Stromal cell of bone marrow (primary cell): ENCODE measurements around the gene MTHFD1L.

Experiments
- DNase-seq: peaks from one replicate; pipeline ENCODE4 v3.0.0-alpha.2; 2012; ENCODE audit warnings: low read depth

The MTHFD1L gene

DNA sequence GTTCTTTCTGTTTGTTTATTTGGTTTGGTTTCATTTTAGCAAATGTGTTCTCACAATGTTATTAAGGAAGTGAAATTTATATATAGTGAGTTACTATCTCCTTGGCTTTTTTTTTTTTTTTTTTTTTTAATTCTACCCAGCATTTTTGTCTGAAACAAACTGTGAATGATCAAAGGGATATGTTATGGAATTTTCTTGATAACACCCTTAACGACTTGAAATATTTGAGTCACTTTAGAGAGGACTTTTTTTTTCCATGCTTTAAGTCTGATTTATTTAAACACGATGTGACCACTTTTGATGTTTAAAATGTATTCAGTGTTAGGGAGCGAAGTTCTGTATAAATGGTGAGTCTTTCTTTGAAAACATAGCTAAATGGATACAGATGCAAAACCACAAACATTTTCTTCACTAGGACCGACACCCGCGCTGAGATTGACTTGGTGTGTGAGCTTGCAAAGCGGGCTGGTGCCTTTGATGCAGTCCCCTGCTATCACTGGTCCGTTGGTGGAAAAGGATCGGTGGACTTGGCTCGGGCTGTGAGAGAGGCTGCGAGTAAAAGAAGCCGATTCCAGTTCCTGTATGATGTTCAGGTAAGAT lies 149.7 kb downstream of the MTHFD1L start:
- no peak for DNase-seq

DNA sequence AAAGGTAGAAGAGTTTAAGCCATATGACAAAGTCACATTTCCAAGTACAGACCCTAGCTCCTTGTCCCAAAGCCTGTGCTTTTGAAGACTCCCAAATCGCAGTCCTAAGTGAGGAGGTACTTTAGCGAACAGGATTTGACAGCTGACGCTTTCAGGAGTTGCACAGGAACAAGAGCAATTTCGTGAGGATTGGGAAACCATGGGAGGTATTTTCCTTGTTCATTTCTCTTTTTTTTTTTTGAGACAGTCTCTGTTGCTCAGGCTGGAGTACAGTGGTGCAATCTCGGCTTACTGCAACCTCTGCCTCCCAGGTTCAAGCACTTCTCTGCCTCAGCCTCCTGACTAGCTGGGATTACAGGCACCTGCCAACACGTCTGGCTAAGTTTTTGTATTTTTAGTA lies 150.6 kb downstream of the MTHFD1L start:
- no peak for DNase-seq

DNA sequence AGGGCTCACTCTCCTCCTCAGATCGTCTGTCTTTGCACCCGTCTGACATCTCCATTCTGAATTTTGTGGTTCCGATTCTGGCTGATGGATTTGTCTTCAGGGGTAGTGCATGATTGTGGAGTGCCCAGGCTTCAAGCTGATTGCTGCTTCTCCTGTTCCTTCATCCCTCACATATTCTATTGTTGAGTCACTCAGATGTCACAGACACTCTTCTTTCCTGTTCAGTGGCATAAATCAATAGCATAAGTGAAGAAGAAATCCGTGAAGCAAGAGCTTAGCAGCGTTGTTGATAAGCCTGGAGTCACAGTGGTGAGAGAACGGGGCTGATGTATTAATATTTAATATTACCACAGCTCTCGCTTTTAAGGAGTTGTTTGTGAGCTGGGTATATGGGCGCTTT lies 152.5 kb downstream of the MTHFD1L start:
- DNase-seq: no peak

DNA sequence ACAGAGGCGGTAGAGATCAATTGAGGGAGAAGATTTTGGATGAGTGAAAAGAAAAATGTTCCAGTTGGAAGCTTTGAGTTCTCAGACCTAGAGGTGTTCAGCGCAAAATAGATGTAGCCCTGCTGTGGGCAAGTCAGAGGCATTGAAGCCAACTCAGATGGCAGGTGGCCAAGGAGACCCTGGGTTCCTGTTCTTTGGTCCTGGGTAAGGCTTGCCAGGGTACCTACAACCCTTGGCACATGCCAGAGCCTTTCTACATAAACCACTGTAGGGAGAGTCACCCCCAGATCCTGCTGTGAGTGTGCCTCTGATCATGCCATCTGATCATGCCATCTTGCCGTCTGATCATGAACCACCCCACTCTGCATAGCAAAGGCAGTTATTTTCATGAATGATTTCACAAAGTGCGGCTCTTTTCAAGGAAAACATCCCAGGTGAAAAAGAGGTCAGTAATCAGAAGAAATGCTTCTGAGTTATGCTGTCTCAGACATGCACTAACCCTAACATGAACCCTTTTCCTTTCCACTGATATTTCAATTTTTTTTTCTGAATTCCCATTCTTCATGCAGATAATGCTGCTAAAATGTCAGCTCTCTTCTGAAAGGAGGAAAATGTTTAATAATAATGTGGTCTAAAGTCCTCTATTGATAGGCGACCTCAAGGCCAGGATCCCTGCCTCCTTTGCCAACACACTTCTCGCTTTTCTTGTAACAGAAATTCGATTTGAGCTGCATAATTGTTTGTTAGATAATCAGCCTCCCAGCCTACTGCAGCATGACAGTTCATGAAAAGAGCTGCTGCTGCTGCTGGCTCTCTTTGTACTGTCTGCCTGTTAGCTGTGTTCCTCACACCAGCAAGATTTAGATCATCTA lies 153.6 kb downstream of the MTHFD1L start:
- no peak for DNase-seq

DNA sequence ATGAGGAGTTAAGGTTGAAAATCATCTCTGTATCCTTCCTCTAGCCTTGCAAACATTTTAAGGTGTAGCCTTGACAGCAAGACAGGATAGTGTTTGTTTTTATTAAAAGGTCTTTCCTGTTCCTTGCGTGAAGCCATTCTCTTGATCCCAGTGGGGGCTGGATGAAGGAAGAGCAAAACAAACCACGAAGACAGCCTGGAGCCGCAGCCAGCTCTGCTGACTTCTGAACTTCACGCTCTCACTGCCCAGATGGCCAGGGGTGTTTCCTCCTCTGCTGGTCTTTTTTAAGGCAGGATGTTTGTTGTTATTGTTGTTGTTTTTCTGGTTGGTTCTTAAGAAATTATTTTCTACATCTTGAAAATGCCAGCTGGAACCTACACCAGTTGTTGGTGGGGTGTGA lies 156.4 kb downstream of the MTHFD1L start:
- DNase-seq: no peak

DNA sequence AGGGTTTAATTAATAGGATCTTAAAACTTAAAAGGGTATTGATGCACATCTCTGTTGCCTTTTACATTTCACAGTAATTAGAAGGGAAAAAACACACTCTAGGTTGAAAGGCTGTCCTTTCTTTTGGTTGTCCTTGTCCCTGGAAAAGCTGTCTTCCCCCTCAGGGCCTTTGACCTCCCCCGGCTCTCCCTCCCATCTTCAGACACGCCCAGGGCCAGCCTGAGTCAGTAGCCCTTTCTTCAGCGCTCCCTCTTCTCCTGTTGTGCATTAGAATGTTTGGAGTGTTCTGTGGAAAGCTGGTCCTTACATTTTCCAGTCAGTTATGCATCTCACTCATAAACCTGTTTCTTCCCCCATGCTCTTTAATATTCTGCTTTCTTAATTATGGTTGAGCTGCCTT lies 157.0 kb downstream of the MTHFD1L start:
- no peak for DNase-seq

DNA sequence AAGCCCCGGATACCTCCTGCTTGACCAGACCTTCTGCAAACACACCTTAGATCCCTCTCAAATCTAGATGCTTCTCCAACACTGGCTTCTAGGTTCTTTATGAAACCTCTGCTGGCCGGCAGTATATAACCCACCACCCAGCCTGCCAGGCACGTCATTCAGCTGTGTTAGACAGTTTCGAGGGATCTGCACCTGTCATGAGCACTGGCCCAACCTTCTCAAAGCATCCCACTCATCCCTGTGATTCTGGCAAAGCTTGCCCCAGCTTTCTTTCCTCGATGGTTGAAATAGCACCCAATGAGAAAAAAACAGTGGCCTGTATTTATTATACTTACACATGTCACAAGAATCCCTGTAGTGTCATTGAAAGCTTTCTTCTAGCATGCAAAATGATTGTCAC lies 157.8 kb downstream of the MTHFD1L start:
- no peak for DNase-seq

DNA sequence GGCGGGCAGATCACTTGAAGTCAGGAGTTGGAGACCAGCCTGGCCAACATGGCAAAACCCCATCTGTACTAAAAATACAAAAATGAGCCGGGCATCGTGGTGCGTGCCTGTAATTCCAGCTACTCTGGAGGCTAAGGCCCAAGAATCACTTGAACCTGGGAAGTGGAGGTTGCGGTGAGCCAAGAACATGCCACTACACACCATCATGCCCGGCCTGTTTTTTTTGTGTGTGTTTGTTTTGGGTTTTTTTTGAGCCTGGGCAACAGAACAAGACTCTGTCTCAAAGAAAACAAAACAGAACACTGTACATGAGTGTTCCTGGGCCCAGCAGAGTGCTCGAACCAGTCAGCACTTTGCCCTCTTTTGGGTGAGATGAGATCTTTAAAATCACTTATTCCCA lies 159.1 kb downstream of the MTHFD1L start:
- DNase-seq: no peak

DNA sequence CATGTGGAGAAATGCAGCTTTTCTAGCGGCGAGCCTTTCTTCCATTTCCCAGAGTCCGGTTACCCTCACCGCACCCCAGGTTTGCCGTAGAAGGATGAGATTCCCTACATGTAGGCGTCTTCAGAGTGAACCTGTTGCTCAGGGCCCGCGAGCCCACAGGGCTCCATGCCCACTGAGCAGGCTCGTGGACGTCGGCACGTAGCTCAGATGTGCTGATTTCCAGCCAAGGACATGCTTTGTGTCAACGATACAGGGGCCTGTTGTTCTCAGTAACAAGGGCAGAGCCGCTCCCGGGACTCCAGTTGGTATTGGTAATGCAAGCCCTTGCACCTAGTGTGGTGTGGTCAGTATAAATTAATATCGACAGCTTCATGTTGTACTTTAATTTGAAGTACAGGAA lies 159.6 kb downstream of the MTHFD1L start:
- DNase-seq: no peak

DNA sequence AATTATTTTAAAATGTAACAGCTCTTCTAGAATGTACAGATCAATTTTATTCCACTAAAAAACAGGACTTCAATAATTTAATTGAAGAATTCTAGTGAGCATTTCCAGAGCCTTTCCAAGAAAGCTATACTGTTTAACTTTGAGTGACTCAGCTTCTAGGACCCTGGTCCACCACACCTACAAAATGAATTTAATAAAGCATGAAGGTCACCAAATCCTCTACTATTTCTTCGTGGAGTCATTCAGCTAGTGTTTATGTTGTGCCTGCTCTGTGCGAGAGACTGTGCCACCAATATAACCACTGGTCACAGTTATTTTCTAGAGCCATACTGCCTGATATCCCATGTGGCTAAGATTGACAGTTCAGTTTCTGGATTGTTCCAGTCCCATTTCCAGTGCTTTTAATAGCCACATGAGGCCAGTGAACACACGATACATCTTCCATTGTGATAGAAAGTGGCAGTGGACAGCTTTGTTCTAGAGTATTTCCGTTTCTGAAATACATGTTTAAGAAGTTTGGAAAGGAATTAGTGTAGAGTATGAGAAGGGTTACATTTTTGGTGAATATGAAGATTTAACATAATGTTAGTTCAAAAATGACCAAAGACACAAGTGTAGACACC lies 160.7 kb downstream of the MTHFD1L start:
- no peak for DNase-seq

DNA sequence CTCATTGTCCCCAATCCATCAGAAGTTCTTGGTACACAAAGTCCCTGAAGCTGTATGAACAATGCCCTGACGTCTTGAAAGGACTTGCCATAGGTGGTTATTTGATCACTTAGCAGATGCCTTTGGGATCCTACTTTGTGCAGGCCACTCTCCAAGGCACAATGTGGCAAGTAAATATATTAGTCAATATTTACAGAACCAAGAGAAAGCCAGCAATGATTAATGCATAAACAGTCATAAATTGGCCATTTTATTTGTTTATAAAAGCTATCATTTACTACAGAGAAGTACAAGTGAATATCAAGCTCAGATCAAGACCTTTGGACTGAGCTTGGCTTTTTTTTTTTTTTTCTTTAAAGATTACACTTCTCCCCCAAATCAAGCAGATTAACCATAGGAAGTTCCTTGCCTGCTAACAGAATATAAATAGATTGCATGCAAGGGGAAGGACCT lies 161.8 kb downstream of the MTHFD1L start:
- no peak for DNase-seq

DNA sequence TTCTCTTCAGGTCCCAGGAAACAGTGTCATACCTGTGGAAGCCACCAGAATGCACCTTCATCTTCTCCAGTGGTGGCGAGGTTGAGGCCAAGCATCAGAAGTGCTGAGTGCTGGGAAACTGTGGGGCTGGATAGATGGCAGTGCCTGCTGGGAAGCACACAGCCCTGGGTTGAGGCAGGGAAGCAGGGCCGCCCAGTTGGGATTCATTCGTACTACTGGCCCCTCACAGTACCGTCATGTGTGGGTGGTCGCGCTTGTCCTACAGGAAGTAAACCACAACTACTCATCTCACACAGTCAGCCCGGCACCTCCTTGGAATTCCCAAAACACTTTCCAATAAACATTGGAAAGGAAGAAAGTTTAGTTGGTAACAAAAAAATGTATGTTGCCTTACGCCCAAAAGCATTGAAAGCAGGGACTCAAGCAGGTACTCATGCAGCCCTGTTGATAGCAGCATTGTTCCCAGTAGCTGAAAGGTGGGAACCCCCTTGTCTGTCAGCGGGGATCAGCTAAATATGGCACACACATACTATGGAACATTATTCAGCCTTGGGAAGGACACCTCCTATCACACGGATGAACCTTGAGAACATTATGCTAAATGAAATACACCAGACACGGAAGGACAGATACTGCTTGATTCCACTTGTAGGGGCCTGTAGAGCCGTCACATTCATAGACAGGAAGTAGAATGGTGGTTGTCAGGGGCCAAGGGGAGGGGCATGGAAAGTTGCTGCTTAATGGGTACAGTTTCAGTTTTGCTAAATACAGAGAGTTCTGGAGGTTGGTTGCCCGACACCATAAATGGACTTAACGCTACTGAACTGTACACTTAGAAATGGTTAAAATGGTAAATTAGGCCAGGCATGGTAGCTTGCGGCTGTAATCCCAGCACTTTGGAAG lies 162.7 kb downstream of the MTHFD1L start:
- DNase-seq: no peak

DNA sequence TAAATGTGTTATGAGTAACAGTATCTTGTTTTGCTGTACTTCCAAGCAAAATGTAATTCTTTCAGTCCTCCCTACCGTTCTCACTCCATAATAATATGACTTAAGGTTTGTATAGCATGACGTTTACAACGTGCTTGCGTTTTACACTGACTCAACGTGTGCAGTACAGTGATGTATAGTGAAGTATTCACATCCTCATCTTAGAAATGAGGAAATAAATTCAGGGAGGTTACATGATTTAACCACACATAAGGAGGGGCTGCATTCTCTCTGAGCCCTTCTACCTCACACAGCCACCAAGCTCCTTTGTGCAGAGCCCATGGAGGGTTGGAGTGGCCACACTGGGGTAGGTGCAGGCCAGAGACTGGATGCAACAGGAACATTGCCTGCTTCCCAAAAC lies 164.5 kb downstream of the MTHFD1L start:
- DNase-seq: no peak

DNA sequence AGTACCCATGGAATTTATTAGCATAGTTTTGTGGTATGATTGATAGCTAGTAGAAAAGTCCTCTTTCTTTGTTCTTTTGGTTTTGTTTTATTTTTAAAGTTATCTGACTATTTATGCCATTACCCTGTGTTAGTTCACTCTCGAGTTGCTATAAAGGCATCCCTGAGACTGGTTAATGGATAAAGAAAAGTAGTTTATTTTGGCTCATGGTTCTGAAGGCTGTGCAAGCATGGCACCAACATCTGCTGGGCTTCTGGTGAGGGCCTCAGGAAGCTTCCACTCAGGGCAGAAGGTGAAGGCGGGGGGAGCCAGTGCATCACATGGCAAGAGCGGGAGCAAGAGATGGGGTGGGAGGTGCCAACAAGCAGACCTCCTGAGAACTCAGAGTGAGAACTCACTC lies 166.5 kb downstream of the MTHFD1L start:
- DNase-seq: no peak

DNA sequence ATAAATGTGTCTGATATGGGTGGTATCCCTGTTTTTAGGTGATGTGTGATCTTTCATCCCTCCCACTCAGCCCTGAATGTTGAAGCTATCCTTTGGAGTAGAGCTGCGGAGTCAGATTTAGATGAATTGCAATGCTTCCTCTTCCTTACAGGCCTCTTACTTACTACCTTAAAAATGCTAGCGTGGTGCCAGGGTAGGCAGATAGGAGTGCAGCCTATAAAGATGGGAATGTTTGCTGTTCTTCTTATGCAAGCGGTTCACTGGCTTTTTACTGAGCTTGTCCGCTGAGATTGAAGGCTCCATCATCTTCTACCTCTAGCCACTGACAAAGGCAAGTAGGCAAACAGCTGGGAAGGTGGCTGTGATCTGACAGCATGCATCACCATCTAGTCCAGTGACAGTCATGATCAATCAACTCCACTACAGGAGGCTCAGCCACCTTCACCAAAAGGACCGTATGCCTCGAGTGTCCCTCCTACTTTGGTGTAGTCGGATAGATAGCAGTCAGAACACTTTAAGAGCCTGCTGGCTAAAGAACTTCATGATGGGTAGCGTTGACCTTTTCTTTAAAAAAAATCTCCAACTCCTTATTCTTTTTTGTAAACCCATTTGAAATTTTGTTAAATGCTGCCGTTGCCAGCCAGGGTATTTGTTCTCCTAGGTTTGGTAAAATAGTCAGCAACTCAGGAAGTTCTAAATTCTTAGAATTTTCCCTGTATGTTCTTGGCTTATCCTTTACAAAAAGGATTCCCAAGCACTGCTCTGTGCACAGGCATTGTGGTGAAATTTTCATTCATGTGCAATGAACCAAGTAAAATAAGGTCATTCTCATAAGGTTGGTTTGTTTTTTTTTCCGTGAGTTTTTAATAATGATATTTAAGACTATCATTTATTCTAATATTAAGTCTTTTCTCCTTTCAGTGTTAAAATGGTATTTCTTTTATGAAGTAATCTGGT lies 169.6 kb downstream of the MTHFD1L start:
- DNase-seq: no peak

DNA sequence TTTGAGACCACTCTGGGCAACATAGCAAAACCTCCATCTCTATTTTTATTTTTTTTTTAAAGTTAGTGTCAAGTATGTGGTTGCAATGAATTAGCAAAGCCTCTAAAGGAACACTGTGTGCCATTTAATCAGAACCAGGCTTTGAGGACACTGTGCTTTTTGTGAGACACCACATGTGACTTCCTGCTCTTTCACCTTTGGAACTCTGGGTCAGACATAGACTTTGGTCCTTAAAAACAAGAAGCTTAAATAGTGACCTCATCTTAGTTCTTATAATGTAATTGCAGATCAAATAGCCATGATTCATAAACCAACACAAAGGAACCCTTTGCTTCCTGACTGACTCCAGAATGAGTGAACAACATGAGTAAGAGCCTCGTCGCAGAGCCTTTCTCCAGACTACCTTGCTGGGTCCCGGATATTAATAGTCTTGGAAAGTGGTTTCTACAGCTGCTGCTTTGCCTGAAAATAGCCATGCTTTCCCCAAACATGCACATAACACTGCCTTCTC lies 170.8 kb downstream of the MTHFD1L start:
- peak; percentile 90 for DNase-seq

DNA sequence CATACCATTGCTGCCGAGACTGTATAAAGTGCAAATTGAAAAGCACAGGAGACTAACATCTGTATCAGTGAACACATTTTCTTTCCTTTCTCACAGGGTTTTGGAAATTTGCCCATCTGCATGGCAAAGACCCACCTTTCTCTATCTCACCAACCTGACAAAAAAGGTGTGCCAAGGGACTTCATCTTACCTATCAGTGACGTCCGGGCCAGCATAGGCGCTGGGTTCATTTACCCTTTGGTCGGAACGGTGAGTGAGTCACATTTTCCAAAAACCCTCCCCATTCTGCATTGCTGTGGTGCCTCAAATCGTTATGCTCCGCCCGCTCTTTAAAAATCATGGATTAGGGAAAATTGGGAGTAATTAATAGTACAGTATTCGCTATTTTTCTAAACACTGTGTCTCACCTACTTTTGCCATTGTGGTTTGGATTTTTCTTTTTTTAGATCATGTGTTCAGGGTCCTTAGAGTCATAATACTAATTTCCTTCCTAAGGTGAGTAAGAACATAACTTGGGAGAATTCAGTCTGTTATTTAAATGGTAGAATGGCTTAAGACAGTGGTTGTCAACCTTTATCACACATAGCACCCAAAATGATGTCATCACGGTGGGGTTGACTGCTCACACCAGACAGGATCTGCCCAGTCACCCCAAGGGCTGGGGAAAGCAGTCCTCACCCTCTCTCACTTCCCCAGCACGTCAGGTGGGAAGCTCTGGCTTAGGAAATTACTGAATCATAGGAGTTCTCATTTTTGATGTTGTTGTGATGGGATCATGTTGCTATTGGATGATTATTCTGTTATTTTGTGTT lies 171.6 kb downstream of the MTHFD1L start:
- DNase-seq: no peak

DNA sequence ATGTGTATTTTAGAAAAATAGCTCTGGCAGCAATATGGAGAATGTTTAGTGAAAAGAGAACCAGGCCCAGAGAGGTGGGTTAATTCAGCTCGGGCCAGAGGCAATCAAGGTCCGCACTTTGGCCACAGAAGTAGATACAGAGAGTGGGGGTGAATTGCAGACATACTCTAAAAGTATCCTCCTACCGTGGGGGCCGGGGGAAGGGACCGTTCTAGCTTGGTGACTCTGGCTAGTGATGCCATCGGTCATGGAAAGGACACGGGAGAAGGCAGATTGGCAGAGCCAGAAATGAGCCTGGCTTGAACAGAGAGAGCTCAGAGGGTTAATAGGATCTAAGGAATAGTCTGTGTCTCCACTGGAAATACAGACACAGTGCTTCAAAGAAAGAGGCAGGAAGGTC lies 173.1 kb downstream of the MTHFD1L start:
- no peak for DNase-seq

DNA sequence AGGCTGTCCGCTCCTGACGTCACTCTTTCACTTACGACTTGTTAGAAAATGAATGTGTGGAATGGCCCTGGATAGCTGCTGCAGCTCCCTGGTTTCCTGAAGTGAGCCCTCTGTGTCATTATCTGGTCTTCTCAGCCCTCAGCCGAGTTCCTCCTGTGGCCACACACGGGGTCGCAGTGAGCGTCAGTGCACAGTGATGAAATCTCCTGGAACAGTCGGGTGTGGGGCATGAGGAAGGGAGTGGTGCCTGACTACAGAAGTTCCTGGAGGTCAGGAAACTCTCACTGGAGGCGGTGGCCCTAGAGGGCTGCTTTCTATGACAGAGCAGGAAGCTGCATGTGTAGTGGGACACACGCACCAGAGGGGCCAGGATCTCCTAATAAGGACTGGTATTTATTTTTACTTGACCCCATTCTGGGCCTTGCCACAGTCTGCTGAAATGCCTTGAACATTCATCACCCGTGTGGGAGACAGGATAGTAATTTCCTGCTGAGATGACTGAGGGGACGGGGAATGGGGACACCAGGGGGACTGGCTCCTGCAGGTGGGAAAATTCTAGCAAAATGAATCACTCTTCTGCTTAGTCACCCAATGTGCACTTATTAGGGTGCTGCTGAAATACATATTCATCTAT lies 175.5 kb downstream of the MTHFD1L start:
- peak; percentile 79 for DNase-seq
